Astrocyte of the spinal cord (primary cell): ENCODE measurements around the gene AP2S1.

ENCODE experiments used
- DNase-seq: peaks from one replicate; pipeline ENCODE4 v3.0.0; 2011; ENCODE audit warnings: low read depth, low spot score
- H3K4me3 ChIP-seq: 2 replicates; pipeline ENCODE4 v1.5.1; 2011; ENCODE audit warnings: low read depth, mild to moderate bottlenecking, low read length, moderate library complexity
- in situ Hi-C: cut with HindIII; loops from 2 replicates; pipeline ENCODE4 v1.10.0; 2017; ENCODE audit warnings: low sequenced_read_pairs
- TF ChIP-seq, protein P1 (sequence below): IDR thresholded peaks from 2 replicates; pipeline ENCODE4 v1.5.1; 2012; ENCODE audit warnings: low read depth, mild to moderate bottlenecking, low read length, inconsistent platforms

The AP2S1 gene

DNA sequence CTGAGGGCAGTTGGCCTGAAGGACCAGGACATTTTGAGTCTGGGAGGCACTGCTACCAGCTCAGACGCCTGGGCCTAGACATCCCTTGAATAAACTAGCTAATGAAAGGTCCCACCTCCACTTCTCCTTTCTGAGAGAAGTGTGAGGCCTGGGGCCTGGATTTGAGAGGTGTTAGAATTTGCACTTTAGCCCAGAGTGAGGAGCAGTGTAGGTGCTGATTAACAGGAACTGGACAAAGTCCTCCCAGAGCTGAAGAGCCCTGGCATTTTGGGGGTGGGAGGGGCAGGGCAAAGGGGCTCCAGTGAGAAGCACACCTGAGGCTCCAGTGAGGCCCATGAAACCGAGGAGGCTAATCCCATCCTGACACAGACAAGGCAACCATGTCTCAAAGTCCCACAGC lies 47.1 kb downstream of the AP2S1 start:
- no peak for DNase-seq
- in situ Hi-C loops, result no loop called here
- TF ChIP-seq, protein P1, sequence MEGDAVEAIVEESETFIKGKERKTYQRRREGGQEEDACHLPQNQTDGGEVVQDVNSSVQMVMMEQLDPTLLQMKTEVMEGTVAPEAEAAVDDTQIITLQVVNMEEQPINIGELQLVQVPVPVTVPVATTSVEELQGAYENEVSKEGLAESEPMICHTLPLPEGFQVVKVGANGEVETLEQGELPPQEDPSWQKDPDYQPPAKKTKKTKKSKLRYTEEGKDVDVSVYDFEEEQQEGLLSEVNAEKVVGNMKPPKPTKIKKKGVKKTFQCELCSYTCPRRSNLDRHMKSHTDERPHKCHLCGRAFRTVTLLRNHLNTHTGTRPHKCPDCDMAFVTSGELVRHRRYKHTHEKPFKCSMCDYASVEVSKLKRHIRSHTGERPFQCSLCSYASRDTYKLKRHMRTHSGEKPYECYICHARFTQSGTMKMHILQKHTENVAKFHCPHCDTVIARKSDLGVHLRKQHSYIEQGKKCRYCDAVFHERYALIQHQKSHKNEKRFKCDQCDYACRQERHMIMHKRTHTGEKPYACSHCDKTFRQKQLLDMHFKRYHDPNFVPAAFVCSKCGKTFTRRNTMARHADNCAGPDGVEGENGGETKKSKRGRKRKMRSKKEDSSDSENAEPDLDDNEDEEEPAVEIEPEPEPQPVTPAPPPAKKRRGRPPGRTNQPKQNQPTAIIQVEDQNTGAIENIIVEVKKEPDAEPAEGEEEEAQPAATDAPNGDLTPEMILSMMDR, result no peak
- no peak overlapping the region for H3K4me3 ChIP-seq

DNA sequence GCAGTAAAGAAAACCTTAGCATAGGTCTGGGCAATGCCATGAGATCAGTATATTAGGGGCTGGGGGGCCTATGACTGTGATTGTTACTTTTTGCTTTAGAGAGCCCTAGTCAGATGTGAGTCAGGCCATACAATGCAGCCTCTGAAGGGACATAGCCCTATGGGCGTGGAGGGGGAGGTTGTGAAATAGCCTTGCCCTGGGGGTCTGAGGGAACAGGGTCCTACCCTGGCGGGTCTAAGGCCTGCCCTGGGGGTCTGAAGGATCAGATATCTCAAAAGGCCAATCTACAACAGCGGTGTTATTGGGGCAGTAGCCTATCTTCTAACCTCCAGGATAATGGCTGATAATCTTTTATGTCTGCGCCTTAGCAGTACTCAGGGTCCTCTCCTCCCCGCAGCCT lies 48.5 kb downstream of the AP2S1 start:
- DNase-seq, result no peak
- H3K4me3 ChIP-seq, result no peak overlapping the region
- TF ChIP-seq, protein P1, result no peak
- in situ Hi-C loops, result no loop called here

DNA sequence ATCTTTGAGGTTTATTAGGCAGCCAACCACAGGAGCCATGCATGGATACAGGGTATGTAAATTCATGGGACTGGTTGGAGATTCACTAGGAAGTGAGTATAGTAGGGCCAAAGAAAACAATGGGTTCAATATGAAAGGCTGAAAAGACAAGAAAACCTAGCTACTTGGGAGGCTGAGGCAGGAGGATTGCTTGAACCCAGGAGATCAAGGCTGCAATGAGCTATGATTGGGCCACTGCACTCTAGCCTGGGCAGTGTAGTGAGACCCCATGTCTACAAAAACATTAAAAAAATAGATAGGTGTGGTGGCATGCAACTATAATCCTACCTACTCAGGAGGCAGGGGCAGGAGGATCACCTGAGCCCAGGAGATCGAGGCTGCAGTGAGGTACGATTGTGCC lies 51.9 kb downstream of the AP2S1 start:
- TF ChIP-seq, protein P1, result no peak
- in situ Hi-C loops, result no loop called here
- H3K4me3 ChIP-seq, result no peak overlapping the region
- DNase-seq, result no peak

DNA sequence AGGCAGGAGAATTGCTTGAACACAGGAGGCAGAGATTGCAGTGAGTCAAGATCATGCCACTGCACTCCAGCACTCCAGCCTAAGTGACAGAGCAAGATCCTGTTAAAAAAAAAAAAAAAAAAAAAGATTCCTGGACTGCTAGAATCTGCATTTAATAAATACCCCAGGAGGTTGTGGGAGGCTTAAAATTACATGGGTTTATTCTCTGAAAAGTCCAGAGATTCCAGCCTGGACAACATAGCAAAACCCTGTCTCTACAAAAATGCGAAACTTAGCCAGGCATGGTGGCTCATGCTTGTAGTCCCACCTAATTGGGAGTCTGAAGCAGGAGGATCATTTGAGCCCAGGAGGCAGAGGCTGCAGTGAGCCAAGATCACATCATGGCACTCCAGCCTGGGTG lies 52.8 kb downstream of the AP2S1 start:
- in situ Hi-C loops, result no loop called here
- TF ChIP-seq, protein P1, result no peak
- no peak for DNase-seq
- no peak overlapping the region for H3K4me3 ChIP-seq

DNA sequence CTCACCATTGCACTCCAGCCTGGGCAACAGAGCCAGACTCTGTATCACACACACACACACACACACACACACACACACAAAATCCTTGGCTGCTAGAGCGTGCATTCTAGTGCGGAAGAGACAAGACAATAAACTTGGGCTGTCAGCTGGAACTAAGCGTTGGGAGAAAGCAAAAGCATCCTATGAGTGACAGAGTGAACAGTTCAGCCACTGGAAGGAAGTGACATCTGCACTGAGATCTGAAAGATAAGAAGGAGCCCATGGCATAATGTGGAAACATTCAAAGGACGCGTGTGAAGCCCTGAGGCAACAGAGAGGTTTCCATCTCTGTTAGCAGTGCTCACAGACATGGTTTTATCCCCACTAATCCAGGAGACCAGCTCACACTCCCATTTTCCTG lies 58.7 kb downstream of the AP2S1 start:
- DNase-seq, result no peak
- H3K4me3 ChIP-seq, result no peak overlapping the region
- in situ Hi-C loops, result no loop called here
- TF ChIP-seq, protein P1, result no peak

DNA sequence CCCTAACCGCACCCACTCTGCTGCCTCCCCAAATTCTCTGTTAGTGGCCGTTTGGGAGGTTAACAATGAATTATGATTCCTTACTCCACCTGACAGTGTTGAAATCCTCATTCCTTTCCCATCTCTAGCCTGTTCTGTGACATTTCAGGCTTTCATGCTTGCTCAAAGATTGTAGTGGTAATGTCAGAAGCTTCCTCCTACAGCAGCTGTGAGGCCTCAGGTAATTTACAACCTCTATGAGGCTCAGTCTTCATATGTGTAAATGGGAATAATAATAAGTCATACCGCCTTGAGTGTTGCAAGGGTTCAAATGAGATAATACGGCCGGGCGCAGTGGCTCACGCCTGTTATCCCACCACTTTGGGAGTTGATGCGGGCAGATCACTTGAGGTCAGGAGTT lies 61.3 kb downstream of the AP2S1 start:
- in situ Hi-C loops, result no loop called here
- no peak for DNase-seq
- H3K4me3 ChIP-seq, result no peak overlapping the region
- TF ChIP-seq, protein P1, result no peak

DNA sequence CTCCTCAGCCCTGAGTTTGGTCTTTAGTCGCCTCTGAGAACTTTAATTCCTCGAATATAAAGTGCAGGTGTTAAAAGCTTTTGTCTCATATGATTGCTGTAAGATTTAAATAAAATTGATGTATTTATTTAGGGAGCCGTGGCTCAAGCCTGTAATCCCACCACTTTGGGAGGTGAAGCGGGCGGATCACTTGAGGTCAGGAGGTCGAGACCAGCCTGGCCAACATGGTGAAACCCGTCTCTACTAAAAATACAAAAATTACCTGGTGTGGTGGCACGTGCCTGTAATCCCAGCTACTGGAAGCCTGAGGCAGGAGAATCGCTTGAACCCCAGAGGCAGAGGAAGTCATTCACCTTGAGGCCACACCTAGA lies 61.7 kb downstream of the AP2S1 start:
- in situ Hi-C loops, result no loop called here
- TF ChIP-seq, protein P1, result no peak
- no peak overlapping the region for H3K4me3 ChIP-seq

More for the DNA sequence above, 61.7 kb downstream of the AP2S1 start:
- DNase-seq, result no peak
